HG03175 (cell line): ENCODE data around the gene HEBP1.

Experiments used
- ATAC-seq: cut with Tn5 transposase; IDR thresholded peaks from one replicate; pipeline ENCODE4 v1.9.1; 2021; ENCODE audit warnings: mild to moderate bottlenecking, moderate library complexity; ENCODE audit not compliant: unreplicated experiment

The HEBP1 gene

DNA sequence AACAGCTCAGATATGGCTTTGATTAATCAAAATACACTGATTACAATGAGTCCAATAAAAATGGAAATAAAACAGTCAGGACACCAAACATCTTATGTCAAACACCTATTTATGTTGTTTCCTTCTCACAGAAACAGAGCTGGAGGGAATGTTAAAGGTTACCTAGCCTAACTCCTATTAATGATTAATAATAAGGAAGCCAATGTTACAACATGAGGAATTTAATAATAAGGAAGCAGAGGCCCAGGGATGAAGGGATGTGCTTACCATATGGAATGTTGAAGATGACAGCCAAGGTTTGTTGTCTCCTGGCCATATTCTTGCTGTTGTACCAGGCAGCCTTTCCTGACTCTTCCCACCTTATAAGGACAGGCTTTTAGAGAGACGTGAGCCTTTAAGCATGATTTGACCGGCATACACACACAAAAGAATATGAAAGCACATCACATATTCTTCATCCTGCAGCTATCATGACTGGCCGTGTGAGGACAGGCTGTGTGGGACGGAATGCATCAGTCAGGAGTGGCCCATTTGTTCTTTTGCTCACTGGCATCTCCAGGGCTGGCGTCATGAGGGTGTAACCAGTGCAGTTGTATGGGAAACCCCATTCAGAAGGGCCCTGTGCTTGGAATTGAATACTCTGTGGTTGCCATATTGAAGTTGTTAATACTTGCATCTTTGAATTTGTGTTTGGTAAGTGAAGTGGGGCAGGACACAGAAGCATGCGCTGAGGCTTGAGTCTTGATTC, 45.0 kb downstream of the HEBP1 start:
- ATAC-seq, result no peak

DNA sequence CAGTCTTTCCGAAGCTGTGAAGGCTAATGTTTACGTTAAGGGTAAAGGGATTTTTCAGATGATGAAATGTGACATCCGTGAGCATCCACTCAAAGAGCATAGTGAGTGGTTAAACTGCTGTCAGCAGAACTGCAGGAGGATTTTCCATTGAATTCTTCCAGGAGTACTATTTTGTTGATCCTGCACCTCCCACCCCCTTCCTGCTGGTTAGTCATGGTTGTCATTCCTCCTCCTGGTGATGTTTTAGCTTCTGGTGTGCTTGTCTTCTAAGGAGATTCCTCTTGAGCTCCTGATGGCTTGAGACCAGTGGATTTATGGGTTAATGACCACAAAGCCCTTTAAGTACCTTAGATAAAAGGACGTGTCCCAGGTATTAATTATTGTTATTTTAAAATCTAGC, 45.7 kb downstream of the HEBP1 start:
- no peak for ATAC-seq

DNA sequence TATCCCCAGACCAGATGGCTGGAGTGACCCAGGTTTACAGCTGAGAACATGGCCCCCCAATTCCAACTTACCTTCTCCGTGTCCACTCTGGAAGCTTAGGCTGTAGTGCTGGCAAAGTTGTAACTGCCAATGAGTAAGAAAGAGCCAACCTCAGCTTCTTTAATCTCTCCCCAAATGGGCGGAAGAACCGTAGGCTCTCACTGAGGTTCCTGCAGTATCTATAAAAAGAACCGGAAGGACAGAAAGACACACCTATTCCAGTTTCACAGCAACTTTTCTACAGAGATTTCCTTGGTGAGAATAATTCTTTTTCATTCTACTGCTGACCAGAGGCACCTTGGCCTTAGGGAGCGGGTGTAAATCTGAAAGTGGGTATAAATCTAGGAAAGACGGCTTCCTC, 48.0 kb downstream of the HEBP1 start, which contains the start of gene GPRC5D:
Gene GPRC5D, minus strand, starts transcription at position 135 of the 400 bp plus-strand sequence. CDS start 1,786 bp downstream, outside the sequence.
- ATAC-seq, result no peak

DNA sequence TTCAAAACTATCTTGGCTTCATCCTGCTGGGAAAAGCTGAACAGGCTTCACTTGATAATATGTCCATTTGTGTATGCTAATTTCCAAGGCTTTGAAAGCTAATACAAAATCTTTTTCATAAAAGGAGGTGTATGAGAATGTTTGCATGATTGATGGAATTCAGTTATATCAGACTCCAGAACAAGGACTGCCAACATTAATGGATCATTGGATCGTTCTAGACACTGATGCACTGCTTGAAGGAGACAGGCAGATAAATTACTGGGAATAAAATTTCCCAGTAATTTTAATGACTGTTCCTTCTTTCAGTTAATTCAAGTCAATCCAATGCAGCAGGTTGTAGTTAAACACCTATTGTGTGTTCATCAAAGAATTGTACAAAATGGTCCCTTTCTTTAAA, 48.6 kb downstream of the HEBP1 start:
- no peak for ATAC-seq

DNA sequence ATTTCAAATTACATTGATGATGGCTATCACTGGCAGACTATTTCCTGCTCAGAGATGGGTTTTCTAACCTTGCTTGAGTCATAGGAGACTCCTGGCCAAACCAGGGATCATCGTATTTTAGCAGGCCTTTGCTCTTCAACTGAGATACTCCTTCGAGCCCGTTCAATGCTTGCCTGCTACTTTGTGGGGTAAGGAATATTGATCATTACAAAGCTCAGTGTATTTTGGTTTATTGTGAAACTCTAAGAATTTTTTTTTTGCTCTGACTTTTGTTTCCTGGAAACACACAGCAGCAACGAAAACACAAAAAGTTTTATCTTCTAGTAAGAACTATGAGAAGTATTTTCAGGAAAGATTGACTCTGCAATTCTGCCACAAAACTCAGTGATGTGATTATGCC, 52.2 kb downstream of the HEBP1 start:
- no peak for ATAC-seq

DNA sequence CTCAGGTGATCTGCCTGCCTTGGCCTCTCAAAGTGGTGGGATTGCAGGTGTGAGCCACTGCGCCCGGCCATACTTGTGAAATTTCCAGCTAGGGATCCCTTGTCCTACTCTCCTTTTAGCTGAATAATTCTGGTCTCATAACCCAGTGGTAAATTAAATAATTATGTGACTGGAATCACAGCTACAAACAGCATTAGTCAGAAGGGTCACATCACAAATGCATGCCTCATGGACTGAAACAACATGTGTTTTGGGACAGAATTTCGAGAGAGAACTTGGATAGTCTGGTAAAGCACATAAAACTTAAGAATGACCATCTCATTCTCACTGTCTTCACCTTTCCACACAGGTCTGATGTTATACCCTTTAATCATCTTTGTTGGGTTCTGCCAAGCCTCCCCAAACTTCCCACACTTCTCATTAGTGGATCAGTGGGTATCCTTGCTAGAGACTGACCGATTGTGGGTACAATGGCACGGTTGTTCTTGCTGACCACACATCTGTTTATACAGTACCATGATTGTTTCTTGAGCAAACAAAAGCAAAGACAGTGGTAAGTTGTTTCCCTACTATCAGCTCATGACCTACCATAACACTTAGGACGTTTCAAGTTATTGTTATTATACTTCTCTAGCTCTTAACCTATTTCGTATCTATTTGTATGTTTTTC, 53.2 kb downstream of the HEBP1 start:
- ATAC-seq, result no peak

DNA sequence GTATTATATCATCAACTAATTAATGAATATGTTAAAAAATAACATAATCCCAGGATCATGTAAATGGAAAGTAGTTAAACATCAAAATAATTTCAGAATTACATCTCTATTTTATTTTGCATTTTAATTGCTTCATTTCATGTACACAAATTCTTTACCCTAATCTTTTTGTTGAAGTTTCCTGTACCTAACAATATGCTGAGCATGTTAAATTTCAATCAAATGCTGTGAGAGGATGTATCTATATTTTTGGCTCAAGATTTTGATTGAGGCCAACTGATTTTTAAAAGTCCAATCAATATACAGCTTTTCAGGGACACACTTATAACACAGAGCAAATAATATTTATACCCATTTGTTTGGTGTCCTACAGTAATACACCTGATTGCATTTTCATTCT, 54.5 kb downstream of the HEBP1 start:
- ATAC-seq, result no peak

DNA sequence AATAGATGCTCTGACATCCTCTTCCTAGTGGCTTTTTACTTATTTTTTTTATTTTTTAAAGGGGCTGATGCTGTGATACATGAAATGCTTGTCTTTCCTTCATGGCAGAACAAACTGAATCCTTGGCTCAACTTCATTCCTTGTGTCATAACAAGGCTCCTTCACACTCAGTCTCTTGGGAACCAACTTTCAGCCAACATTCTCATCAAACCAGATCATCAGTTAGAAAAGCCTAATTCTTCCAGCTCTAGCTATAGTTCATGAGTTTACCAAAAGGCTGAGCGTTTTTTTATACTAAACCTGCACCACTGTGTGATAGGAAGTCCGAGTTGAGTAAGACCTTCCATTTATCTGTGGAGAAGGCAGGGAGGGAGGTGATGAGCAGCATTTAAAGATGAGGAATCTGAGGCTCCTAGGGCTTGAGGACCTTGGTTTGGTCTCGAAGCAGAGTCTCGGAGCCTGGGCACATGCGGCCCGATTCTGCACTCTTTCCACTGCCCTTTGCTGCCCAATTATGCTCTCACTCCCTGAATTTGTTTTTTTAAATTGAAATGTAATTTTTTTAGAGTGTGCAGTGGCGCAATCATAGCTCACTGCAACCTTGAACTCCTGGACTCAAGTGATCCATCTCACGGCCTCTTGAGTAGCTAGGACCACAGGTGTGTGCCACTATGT, 56.3 kb downstream of the HEBP1 start:
- ATAC-seq, result no peak

DNA sequence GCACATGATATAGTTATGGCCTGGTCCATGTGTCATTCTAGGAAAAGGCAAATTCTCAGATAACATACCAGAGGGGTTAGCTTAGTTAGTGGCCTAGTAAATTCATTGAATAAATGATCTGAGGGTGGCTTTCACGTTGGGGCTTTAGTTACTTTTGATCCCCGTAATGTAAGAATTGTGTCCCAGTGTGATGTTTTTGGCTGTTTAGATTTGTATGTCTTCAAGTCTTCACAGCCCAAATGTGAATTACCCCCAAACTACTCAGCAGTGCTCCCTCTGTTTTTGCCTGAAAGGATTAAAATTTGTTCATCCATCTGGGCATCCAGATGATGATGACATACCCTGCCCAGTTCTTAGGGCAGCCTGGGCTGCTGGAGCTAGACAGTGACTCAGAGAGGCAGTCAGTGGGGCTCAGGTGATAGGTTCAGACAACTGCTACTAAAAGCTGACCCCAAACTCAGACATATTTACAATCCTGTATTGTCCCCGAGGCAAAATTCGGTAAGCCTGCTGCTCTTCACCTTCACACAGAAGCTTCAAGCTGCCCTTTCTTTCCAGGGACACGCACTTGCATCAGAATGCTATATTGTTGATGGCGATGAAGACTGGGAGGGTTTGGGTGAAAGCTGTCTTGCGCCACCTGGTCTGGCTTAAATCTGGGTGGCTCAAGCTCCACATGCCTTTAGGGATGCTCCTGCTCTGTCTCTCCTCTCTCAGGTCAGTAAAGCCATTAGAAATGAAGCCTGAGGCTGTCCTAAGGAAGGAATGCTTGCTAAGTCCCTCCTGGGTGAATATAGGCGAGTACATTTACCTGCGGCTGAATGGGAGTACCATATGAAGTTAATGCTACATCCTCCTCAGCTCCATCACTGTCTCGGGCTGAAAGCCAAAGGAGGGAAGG, 58.4 kb downstream of the HEBP1 start:
- ATAC-seq, result no peak

DNA sequence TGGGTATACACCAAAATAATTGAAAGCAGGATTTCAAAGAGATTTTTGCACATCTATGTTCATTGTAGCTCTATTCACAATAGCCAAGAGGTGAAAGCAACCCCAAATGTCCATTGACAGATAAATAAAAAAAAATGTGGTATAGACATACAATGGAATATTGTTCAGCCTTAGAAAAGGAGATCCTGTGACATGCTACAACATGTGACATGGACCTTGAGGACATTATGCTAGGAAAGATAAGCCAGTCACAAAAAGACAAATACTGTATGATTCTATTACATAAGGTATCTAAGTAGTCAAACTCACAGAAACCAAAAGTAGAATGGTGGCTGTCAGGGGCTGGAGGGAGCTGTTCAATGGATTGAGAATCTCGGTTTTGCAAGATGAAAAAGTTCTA, 60.2 kb downstream of the HEBP1 start:
- no peak for ATAC-seq

DNA sequence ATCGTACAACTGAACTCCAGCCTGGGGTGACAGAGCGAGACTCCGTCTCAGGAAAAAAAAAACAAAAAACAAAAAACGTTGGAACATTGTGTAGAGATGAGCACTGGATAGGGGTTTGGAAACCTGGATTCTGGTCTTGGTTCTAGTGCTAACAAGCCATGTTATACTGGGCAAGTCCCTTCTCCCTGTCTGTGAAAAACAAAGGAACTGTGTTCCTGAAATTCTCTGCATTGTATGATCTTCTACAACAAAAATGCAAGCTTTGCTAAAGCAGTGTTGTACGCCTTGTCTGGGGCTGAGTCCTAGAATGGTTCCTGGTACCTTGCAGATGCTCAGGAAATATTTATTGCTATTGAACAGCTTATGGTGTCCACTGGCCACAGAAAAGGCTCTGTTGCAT, 61.5 kb downstream of the HEBP1 start:
- ATAC-seq, result no peak

DNA sequence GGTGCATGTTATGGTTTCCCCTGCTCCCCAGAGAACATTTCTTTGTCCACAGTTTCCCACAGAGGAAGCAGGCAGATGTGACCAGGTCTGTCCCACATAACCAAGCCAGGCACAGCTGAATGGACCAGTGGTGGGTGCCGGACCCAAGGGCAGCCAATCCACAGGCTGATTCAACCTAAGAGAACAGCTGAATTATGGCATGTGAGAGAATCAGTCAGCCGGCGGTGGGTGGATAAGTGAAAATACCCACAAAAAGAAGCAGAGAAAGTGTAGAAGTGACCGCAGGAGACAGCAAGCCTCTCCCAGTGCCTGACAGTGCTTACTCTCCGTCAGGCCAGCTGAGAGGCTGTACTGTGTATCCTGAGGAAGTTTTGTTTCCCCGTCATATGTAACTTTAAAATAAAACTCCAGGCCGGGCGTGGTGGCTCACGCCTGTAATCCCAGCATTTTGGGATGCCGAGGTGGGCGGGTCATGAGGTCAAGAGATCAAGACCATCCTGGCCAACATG, 63.0 kb downstream of the HEBP1 start:
- ATAC-seq, result no peak

DNA sequence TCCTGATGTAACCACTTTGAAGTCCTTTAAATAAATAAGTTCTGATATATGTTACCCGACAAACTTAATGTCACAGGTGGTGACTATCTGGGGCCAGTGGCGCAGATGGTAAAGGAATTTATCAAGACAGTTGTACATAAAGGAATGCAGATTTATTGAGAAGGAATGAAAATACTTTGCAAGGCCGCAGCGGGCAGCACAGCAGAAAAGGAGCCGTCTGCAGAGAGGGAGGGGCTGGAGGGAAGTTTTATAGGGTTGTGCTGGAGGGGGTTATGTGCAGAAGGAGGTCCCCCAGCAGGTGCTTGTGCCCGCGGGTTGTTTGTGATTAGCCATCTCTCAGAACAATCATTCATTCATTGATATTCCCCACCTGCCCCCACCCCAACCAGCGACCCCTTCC, 65.5 kb downstream of the HEBP1 start:
- ATAC-seq, result no peak

DNA sequence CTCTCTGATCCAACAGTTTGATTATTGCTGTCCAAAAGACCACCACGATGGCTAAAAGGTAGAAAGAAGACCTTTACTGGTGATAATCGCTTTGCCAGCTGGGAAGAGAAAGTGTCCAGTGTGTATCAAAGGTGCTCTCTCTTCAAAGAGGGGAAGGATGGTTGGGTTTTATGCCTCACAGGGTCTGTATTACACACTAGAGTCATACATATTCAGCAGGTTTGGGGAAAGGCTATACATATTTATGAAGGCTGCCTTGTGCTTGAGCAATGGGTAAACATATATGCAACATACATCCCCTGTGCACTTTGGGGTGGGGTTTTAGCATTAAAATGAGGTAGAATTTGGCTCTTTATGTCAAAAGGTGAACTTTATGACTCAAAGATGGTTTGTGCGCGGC, 66.3 kb downstream of the HEBP1 start:
- no peak for ATAC-seq

DNA sequence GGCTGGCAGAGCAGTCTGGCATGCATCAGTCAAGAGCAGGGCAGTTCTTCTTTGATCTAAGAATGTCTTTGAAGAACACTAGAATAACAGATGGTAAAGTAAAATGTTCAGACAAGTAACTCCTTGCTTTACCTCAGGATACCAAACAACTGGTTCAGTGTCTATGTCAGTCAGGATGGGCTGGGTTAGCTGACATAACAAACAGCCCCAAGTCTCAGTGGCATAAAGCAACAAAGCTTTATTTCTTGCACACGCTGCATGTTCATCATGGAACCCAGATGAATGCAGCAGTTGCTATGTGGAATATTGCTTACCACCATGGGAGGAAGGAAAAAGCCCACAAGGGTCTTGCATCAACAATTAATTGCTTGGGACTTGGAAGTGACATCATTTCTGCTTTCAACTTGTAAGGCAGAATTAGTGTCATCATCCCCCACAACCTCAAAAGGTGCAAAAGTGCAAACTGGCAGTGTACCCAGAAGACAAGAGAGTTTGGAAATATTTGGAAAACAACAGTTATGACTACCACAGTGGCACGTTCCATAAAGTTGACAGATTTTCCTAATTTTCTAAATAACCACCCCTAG, 69.3 kb downstream of the HEBP1 start:
- no peak for ATAC-seq

DNA sequence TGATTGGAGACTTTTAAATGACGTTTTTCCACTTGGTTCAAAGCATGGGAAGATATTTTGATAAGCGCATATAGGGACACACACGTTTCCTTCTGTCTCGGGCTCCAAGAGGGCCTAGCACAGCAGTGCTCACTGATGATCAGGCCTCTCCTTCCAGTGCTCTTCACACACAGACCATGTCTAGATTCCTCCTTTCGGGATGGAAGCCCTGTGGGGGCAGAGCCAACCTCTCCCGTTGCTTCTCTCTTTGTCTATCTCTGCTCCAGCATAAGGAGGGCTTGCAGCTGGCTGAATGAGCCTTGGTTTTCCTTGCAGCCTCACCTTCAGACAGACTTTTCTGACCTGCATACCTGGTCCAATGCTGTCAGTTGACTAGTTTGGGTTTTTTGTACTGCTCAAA, 70.4 kb downstream of the HEBP1 start:
- ATAC-seq, result no peak

DNA sequence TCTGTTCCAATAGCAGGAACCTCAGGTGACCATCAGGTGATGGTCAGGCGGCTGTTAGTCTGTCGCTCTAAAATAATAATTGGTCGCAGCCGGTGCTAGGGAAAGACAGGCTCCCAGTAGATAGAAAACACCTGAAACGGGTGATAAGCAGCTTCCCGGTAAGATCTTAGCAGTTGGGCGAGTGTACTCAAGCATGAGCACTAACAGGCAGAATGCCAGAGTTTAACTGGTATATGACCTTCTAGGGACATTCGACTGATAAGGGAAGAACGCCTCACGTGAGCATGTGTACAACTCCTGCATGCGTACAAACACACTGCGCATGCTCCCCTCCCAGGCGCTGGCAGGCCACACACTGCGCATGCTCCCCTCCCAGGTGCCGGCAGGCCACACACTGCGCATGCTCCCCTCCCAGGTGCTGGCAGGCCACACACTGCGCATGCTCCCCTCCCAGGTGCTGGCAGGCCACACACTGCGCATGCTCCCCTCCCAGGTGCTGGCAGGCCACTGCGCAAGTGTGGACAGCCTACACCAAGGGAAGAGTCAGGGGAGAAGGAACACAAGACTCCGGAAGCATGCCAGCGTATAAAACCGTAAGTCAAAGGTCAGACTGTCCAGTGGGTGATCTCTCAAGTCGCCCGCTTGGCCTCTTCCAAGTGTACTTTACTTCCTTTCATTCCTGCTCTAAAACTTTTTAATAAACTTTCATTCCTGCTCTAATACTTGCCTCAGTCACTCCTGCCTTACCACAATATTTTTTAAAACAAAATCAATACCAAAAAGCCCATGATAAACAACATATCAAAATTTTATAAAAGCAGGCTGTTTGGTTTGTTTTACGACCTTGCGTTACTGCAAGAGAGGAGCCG, 72.6 kb downstream of the HEBP1 start:
- ATAC-seq, result no peak

DNA sequence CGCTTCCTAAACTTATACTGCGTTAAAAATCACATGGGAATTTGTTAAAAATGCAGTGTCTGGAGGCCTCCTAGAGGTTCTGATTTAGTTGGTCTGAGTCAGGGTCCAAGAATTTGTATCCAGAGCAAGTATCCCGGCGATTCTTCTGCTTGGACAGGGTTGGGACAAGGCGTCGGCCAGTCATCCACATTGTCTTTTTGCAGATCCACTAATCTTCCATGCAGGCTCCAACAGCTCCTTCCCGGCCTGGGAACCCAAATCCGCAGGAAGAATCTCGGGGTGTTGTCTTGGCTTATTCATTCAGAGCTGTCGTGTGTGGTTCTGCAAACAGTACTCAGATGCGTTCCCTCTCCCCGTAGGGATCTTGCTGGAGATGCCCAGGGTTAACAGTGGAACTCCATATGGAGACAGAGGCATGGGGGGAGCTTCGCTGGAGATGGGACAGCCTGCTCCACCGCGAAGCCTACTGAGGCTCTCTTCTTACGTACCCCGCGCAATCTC, 73.4 kb downstream of the HEBP1 start:
- ATAC-seq, result no peak

DNA sequence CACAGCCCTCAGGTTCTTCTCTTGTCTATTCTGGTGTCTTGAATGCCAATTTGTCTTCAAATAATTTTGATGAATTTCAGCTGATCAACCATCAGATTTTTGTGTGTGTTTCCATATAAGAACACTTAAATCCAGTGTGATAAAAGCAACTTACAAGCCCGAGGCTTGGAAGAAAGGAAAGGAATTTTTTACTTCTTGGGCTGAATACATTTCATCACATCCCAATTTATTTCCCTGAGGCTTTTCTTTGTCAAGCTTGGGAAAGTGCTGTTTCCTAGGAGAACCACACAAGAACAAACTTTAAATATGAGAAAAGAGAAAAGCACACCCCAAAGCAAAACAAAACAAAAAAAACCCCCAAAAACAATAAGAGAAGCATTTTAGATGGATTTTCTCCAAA, 74.7 kb downstream of the HEBP1 start:
- no peak for ATAC-seq
